ENCODE measurements around the gene LRCOL1. TPM values are rescaled to one million over a fixed set of nuclear protein-coding genes. Genes with fewer than 3 reads are reported as not detected.
A peak's percentile ranks its signal among the peaks of the same experiment; 100 is the strongest.
"Not testable (repeated sequence)": the region's sequence is repeated elsewhere in the genome, so short reads cannot be mapped to it uniquely, and the experiment has no call there.

Gene LRCOL1
- total and polyA plus RNA-seq, 7 donors = 0.13 to 0.32 TPM; not detected in 5

DNA sequence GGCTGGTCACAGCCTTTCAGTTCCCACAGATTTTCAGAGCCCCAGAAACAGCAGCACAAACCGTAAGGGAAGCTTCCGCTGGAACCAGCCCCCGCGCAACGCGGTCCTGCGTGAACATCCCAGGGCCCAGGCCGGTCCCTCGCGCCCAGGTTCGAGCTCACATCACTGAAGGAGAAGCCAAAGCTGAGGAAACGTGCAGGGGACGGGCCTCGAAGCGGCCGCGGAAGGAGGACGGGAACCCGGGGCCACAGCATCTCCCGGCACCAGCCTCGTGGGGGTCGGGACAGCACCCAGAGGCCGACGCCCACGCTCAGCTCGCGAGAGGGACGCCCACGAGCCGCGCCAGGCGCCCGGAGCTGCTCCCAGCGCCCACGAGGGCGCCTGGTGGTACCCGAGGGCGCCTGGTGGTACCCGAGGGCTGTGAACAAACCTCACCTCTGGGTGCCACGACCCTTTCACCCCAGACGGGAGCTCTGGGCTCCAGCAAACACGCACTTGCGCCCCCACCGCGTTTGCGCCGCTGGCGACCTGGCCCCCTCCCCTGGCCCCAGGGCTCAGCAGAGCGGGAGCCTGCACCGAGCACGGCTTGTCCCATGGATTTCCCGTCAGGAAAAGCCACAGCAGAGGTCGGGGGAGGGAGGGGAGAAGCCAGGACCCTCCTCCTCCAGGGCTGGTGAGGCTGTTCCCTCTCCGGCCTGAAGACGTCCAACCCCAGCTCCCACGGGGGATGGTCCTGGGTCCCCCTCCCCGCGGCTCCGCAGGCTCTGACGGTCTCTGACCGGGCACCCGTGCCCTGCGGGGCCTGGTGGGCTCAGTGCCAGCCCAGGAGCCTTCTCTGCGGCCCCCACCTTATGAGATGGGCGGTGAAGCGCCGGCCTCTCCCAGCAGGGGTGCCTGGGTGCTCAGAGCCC lies 6.9 kb downstream of the LRCOL1 start:
- TF ChIP-seq, protein P1, sequence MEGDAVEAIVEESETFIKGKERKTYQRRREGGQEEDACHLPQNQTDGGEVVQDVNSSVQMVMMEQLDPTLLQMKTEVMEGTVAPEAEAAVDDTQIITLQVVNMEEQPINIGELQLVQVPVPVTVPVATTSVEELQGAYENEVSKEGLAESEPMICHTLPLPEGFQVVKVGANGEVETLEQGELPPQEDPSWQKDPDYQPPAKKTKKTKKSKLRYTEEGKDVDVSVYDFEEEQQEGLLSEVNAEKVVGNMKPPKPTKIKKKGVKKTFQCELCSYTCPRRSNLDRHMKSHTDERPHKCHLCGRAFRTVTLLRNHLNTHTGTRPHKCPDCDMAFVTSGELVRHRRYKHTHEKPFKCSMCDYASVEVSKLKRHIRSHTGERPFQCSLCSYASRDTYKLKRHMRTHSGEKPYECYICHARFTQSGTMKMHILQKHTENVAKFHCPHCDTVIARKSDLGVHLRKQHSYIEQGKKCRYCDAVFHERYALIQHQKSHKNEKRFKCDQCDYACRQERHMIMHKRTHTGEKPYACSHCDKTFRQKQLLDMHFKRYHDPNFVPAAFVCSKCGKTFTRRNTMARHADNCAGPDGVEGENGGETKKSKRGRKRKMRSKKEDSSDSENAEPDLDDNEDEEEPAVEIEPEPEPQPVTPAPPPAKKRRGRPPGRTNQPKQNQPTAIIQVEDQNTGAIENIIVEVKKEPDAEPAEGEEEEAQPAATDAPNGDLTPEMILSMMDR (IDR thresholded peaks at IDR 0.05) = no peak
- peak in 1 of 2 donors; percentile 51 for DNase-seq
- Histone ChIP-seq H3K4me3 (peak overlapping the region; percentile 56), H3K27me3 (ENCODE audit: insufficient read depth in 3 of 3, low read length in 2 of 3) (peaks cover 0 to 79% (median 23%) of the 10 kb centered on the region in 3 donors), H3K9me3 (no peaks in the 10 kb centered on the region), H3K4me1 (no peaks in the 10 kb centered on the region), H3K36me3 (ENCODE audit: insufficient read depth in 1 of 2, low read depth in 1 of 2) (no peaks in the 10 kb centered on the region), H3K27ac (peak overlapping the region; percentile 60)
- 47 to 53% (median 48%) methylated on average over 57 to 67 of the region's 67 CpGs for WGBS, 3 donors
- peak in 2 of 4 donors; percentile 8 to 29 for ATAC-seq
- intact Hi-C loops (cut with DNase I) = no loop called here

DNA sequence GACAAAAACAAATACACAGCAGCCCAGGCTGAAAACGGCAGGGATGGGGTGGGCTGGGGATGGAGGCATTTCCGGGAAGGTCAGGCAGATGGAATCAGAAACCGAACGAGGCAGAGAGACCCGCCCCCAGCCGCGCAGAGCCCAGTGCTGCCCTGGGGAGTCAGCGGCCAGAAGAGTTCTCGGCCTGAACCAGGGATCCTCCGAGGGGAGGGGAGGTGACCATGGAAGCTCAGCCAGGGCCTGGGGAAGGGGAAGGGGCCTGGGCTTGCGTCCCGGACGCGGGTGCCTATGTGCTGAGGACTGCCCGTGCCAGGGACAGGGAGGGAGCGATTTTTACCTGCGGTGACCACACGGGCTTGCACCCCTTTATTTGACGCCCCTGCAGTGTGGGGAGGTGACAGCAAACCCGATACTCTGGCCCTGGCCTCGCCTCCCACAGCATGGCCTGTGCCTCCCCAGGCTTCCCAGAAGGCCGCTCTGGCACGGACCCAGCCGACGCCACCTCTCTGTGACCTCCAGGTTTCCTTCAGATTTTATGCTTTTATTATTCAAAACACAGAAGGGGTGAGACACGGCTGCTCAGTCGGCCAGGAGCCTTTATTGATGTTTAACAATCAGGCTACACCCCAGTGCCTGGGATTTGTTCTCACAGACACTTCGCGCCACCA lies 7.7 kb downstream of the LRCOL1 start:
- Histone ChIP-seq H3K4me3 (peak overlapping the region; percentile 56), H3K4me1 (no peaks in the 10 kb centered on the region), H3K27me3 (ENCODE audit: insufficient read depth in 3 of 3, low read length in 2 of 3) (peaks cover 0 to 74% (median 20%) of the 10 kb centered on the region in 3 donors), H3K9me3 (no peaks in the 10 kb centered on the region), H3K27ac (peak overlapping the region; percentile 60), H3K36me3 (ENCODE audit: insufficient read depth in 1 of 2, low read depth in 1 of 2) (no peaks in the 10 kb centered on the region)
- TF ChIP-seq, protein P1 (IDR thresholded peaks at IDR 0.05) = no peak
- peak in 1 of 4 donors; percentile 12 for ATAC-seq
- 39 to 41% (median 40%) methylated on average over 21 to 29 of the region's 29 CpGs for WGBS, 3 donors
- intact Hi-C loops (cut with DNase I) = no loop called here
- peak in 1 of 2 donors; percentile 57 for DNase-seq

DNA sequence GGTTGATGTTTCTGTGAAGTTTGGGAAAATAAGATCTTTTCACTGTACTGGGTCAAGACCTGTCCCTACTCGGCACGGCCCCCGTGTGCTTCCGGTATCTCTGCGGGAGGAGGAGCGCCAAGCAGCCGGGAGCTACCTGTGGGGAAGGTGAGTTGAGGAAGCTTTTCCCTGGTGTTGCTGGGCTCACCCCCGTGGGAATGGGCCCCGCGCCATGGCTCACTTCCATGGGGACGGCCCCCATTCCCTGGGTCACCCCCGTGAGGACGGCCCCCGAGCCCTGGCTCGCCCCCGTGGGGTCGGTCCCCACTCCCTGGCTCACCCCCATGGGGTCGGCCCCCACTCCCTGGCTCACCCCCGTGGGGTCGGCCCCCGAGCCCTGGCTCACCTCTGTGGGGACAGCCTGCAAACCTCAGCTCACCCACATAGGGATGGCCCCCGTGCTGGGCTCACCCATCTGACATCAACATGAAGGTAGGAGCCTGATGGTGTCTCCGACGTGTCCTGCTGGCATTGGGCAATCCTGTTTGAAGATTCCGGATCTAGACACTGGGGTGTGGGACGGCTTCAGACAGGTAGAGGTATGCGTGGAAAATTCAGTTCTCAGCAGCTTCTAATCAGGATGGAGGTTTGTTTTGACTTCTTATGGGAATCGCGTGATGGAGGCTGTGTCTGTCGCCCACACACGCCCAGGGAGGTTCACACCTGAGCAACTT lies 9.1 kb downstream of the LRCOL1 start:
- Histone ChIP-seq H3K9me3 (no peaks in the 10 kb centered on the region), H3K36me3 (ENCODE audit: insufficient read depth in 1 of 2, low read depth in 1 of 2) (no peaks in the 10 kb centered on the region), H3K4me1 (no peaks in the 10 kb centered on the region), H3K4me3 (peak overlapping the region; percentile 59), H3K27me3 (ENCODE audit: insufficient read depth in 3 of 3, low read length in 2 of 3) (peaks cover 0 to 76% (median 20%) of the 10 kb centered on the region in 3 donors), H3K27ac (no peak overlapping the region)
- peak in 1 of 2 donors; percentile 14 for DNase-seq
- WGBS, 3 donors = 77 to 83% (median 79%) methylated on average over 28 to 31 of the region's 31 CpGs
- intact Hi-C loops (cut with DNase I) = no loop called here
- no peak for ATAC-seq
- TF ChIP-seq, protein P1 (IDR thresholded peaks at IDR 0.05) = no peak

DNA sequence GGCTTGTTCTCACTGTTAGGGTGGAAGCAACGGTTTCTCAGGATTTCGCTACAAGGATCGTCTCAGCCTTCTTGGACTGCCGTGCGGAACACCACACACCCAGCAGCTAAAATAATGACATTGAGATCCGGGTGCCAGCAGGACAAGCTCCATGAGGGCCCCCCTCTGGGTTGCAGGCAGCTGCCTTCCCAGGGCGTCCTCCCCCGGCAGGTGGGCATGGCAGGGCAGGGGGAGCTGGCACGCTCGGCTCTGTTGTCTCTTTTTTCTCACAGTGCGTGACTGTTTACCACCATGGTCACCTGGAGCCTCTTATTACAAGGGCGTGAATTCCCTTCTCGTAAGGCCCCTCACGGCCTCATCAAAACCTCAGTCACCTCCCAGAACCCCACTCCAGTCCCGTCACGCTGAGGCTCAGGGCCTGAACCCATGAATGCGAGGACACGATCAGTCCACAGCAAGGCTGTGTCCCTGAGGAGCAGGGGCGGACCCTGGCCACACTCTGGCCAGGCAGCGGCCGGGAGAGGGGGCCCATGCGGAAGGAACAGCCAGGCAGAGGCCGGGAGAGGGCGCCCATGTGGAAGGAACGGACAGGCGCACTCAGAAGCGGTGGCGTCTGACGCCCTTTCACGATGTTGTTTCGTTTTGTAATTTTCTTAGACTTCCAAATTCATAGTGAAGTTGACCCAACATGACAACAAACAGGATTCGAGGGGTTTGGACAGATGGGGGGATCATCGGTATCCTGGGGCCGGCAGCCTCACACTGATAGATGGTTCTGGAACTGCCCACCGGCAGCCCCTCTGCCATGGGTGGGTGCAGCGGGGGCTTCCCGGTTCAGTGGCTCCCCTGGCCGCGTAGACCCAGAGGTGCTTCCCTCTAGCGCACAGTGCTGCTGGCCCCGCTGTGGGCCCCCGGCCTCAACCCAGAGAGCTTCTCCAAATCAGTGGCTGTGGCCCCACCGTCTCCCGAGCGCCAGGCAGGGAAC lies 10.0 kb downstream of the LRCOL1 start:
- peaks cover 0 to 72% (median 17%) of the 10 kb centered on the region in 3 donors for H3K27me3 ChIP-seq (ENCODE audit: insufficient read depth in 3 of 3, low read length in 2 of 3)
- intact Hi-C loops (cut with DNase I) = no loop called here
- H3K4me1 ChIP-seq = no peaks in the 10 kb centered on the region
- TF ChIP-seq, protein P1 (IDR thresholded peaks at IDR 0.05) = peak; percentile 61
- 17 to 25% (median 21%) methylated on average over 45 of the region's 45 CpGs for WGBS, 3 donors
- H3K36me3 ChIP-seq (ENCODE audit: insufficient read depth in 1 of 2, low read depth in 1 of 2) = no peaks in the 10 kb centered on the region
- peak; percentile 70 to 82 for DNase-seq
- H3K27ac ChIP-seq = no peak overlapping the region
- peak; percentile 72 to 82 (median 78) for ATAC-seq
- no peaks in the 10 kb centered on the region for H3K9me3 ChIP-seq
- peak overlapping the region; percentile 59 for H3K4me3 ChIP-seq

DNA sequence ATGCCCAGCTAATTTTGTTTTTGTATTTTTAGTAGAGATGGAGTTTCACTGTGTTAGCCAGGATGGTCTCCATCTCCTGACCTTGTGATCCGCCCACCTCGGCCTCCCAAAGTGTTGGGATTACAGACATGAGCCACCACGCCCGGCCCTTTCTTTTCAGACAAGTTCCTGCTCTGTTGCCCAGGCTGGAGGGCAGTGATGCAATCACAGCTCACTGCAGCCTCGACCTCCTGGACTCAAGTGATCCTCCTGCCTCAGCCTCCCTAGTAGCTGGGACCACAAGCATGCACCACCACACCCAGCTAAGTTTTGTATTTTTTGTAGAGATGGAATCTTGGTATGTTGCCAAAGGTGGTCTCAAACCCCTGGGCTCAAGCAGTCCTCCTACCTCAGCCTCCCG lies 10.9 kb downstream of the LRCOL1 start:
- H3K27me3 ChIP-seq (ENCODE audit: insufficient read depth in 3 of 3, low read length in 2 of 3) = peaks cover 0 to 68% (median 13%) of the 10 kb centered on the region in 3 donors
- H3K4me1 ChIP-seq; ATAC-seq; intact Hi-C loops (cut with DNase I); H3K4me3 ChIP-seq; H3K27ac ChIP-seq; H3K36me3 ChIP-seq (ENCODE audit: insufficient read depth in 1 of 2, low read depth in 1 of 2); DNase-seq; H3K9me3 ChIP-seq: not testable (repeated sequence)
- 66 to 82% (median 78%) methylated on average over 6 of the region's 6 CpGs for WGBS, 3 donors
